ENCODE data around the gene PCYOX1L.
"Not testable (repeated sequence)": the region's sequence is repeated elsewhere in the genome, so short reads cannot be mapped to it uniquely, and the experiment has no call there.

The PCYOX1L gene

DNA sequence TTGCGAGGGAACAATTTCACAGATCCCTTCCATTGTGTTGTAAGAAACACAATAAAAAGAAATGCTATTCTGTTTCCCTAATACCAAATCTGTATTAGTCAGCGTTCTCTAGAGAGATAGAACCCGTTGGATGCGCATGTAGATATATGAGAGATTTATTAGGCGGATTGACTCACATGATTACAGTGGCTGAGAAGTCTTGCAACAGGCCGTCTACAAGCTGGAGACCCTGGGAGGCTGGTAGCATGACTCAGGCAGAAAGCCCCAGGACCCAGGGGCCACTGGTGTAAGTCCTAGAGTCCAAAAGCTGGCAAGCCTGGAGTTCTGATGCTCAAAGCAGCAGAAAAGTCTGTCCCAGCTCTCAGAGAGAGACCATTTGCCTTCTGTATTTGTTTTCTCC, 39.7 kb downstream of the PCYOX1L start:
- TF ChIP-seq, protein P1, sequence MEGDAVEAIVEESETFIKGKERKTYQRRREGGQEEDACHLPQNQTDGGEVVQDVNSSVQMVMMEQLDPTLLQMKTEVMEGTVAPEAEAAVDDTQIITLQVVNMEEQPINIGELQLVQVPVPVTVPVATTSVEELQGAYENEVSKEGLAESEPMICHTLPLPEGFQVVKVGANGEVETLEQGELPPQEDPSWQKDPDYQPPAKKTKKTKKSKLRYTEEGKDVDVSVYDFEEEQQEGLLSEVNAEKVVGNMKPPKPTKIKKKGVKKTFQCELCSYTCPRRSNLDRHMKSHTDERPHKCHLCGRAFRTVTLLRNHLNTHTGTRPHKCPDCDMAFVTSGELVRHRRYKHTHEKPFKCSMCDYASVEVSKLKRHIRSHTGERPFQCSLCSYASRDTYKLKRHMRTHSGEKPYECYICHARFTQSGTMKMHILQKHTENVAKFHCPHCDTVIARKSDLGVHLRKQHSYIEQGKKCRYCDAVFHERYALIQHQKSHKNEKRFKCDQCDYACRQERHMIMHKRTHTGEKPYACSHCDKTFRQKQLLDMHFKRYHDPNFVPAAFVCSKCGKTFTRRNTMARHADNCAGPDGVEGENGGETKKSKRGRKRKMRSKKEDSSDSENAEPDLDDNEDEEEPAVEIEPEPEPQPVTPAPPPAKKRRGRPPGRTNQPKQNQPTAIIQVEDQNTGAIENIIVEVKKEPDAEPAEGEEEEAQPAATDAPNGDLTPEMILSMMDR (IDR thresholded peaks at IDR 0.05; ENCODE audit: low read depth, low read length) = no peak
- no peak for DNase-seq (ENCODE audit: extremely low read depth, low read depth)

DNA sequence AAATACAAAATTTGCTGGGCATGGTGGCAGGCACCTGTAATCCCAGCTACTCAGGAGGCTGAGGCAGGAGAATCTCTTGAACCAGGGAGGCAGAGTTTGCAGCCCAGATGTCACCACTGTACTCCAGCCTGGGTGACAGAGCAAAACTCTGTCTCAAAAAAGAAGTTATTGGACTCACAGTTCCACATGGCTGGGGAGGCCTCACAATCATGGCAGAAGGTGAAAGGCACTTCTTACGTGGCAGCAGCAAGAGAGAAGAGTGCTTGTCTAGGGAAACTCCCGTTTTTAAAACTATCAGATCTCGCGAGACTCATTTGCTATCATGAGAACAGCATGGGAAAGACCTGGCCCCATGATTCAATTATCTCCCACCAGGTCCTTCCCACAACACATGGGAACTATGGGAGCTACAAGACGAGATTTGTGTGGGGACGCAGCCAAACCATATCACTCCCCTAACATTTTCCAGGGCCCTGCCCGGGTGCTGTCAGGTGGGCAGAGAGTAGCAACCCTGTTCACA, 41.0 kb downstream of the PCYOX1L start:
- not testable (repeated sequence) for DNase-seq (ENCODE audit: extremely low read depth, low read depth)

DNA sequence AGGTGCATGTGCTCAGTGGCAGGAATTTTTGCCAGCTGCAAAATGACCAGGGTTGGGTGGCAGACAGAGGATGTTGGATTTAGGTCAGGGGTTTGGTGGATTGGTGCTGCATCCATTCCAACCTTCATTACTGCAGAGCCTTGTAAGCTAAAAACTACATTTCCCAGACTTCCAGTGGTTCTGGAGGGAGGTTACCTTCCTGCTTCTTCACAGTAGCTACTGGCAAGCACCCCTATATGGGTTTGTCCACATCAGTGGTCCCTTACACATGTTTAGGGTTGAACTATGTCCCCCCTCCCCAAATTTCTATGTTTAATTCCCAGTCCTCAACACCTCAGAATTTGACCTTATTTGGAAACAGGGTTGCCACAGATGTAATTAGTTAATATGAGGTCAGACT, 41.9 kb downstream of the PCYOX1L start:
- TF ChIP-seq, protein P1 (IDR thresholded peaks at IDR 0.05; ENCODE audit: low read depth, low read length) = no peak
- no peak for DNase-seq (ENCODE audit: extremely low read depth, low read depth)

DNA sequence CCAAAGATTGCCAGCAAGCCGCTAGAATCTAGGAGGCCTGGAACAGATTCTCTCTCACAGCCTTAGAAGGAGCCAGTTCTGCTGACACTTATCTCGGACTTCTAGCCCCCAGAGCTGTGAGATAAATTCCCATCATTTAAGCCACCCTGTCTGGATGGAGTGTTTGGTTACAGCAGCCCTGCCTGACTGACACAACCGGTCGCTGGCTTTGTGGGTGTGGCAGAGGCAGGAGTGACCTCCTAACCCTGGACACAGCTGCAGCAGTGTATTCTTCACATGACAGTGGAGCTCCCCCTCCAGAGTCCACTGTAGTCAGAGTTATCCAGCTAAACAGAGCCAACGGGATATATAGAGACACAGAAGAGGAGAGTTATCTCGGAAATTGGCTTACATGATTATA, 42.5 kb downstream of the PCYOX1L start:
- no peak for DNase-seq (ENCODE audit: extremely low read depth, low read depth)
- TF ChIP-seq, protein P1 (IDR thresholded peaks at IDR 0.05; ENCODE audit: low read depth, low read length) = no peak

DNA sequence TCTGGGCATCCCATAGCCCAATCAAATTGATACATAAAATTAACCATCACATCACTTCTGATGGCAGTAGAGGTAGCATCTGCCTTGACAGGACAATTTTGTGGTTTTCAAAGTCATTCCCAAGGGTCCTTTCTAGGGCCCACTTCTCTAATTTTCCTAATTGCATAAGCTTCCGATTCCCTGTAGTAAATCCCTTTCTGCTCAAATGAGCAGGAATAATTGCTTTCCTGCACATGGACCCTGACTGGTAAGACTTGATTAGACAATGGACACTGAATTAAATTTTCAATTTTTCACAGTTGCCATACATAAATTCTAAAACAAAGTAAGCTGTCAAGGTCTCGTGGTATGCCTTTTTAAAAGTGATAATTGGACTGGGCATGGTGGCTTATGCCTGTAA, 43.2 kb downstream of the PCYOX1L start:
- DNase-seq (ENCODE audit: extremely low read depth, low read depth) = no peak
- TF ChIP-seq, protein P1 (IDR thresholded peaks at IDR 0.05; ENCODE audit: low read depth, low read length) = no peak

DNA sequence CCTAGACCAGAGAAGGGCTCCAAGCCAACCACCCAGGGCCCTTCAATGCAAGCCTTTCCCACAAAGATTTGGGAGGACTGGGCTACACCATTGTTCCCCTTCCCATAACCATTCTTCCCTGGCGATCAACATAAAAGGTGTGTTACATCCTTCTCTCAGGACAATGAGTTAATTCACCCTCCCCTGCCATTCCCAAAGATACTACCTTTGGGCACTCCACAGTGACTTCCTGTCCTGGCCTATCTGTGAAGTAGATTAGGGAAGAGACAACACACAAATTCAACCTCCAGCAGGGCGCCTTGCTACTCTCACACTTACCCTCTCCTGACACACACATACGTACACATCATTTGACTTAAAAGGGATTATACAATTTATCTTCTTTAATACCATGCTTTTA, 44.4 kb downstream of the PCYOX1L start:
- DNase-seq (ENCODE audit: extremely low read depth, low read depth) = no peak
- TF ChIP-seq, protein P1 (IDR thresholded peaks at IDR 0.05; ENCODE audit: low read depth, low read length) = no peak

DNA sequence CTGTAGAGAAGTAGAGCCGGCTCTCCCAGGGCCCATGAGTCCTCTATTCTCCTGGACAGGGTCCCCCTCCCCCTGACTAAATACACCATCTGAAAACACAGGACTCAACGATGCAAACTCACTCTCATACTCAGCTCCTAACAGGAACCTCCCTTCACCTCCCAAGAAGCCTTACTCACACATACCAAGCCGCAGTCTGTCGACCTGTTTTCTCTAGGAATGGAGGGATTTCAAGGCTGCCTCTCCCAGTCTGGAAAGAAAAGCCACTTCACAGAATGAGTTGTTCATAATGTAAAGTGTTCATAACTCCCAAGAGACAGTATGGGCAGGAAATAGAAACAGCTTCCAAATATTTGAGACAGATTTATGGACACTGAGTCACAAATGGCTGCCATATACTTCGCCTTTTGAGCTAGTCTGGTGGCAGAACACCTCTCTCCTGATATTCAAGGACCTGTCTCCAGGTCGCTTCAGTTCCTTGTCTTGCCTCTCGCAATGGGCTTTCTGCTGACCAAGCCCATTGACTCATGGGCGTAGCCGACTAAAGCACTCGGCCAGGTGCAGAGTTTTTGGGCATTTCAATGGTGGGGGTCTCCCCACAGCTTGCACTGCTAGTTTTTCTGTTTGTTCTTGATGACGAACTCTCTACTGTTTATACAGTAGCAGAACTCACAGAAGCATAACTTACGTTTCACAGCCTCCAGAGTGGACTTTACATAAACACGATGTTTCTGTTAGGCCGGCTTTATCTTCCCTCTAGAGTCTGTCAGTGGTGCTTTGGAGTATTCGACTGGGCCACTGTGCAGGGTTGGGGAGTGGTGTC, 46.3 kb downstream of the PCYOX1L start:
- TF ChIP-seq, protein P1 (IDR thresholded peaks at IDR 0.05; ENCODE audit: low read depth, low read length) = no peak
- DNase-seq (ENCODE audit: extremely low read depth, low read depth) = no peak

Data from AG09319 (cell line).